Peyer's patch (tissue), 4 donors: Measurements from ENCODE around the gene UBR2. TPM values are rescaled to one million over a fixed set of nuclear protein-coding genes. Genes with fewer than 3 reads are reported as not detected.

ENCODE experiments used
- DNase-seq, 3 donors: peaks; one replicate each; pipeline ENCODE4 v3.0.0-alpha.2; 2017 to 2019
- H3K27ac ChIP-seq, 4 donors: fragments of 200-600 bp; sonication (generic); one replicate each; pipeline ENCODE4 v1.5.1; 2016 to 2019
- H3K27me3 ChIP-seq, 2 donors: fragments of 200-600 bp; sonication (generic); one replicate each; pipeline ENCODE4 v1.5.1; 2019
- H3K36me3 ChIP-seq, 3 donors: fragments of 200-600 bp; sonication (generic); one replicate each; pipeline ENCODE4 v1.5.1; 2016 to 2019
- H3K4me1 ChIP-seq, 4 donors: fragments of 200-600 bp; sonication (generic); one replicate each; pipeline ENCODE4 v1.5.1; 2016 to 2019
- H3K4me3 ChIP-seq, 4 donors: fragments of 200-600 bp; sonication (generic); 1 replicate in 3 of 4; 2 replicates in 1 of 4; pipeline ENCODE4 v1.5.1; 2016 to 2019; ENCODE audit warnings: mild to moderate bottlenecking in 1 of 4
- H3K9me3 ChIP-seq, 4 donors: fragments of 200-600 bp; sonication (generic); one replicate each; pipeline ENCODE4 v1.5.1; 2016 to 2019; ENCODE audit warnings: mild to moderate bottlenecking in 1 of 4
- POLR2A ChIP-seq, 2 donors: fragments of 450-650 bp; IDR thresholded peaks; one replicate each; pipeline ENCODE4 v1.5.1; 2017; ENCODE audit warnings: antibody characterized with exemption in 2 of 2, mild to moderate bottlenecking in 2 of 2, moderate library complexity in 2 of 2
- total RNA-seq, 4 donors: library from RNA; depleted of rRNA; stranded (reverse); fragments of >200 nt; gene quantifications; one replicate each; pipeline ENCODE4 v1.1.0, GENCODE V29; 2016
- TF ChIP-seq, protein P1 (sequence below), 6 experiments: fragments of 450-650 bp in 4 of 6; fragments of 200-600 bp in 2 of 6; sonication (generic) in 1 of 6; IDR thresholded peaks; one replicate each; pipeline ENCODE4 v1.5.1; 2017 to 2019; ENCODE audit warnings: antibody characterized with exemption in 6 of 6, mild to moderate bottlenecking in 3 of 6, moderate library complexity in 1 of 6

Gene UBR2
- total RNA-seq, 4 donors from 2014 or later: 36.4 to 51.2 (median 41.1) TPM

DNA sequence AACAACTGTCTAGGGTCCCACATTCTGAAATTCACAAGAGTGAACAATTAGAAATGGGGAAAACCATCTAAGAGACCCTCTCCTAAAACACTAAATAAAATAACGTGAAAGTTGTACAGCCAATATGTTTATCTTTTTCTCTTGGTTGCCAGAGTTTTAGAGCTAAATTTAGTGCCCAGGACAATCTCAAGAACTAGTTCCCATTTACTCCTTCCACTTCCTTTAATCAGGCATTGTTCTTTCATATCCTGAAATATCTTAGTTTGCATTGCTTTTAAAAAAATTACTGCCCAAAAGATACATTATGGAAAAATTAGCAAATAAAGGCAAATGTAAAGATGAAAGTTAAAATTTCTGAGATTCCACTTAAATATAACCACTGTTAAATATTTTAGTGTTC is 33.1 kb upstream of the UBR2 start:
- TF ChIP-seq, protein P1, sequence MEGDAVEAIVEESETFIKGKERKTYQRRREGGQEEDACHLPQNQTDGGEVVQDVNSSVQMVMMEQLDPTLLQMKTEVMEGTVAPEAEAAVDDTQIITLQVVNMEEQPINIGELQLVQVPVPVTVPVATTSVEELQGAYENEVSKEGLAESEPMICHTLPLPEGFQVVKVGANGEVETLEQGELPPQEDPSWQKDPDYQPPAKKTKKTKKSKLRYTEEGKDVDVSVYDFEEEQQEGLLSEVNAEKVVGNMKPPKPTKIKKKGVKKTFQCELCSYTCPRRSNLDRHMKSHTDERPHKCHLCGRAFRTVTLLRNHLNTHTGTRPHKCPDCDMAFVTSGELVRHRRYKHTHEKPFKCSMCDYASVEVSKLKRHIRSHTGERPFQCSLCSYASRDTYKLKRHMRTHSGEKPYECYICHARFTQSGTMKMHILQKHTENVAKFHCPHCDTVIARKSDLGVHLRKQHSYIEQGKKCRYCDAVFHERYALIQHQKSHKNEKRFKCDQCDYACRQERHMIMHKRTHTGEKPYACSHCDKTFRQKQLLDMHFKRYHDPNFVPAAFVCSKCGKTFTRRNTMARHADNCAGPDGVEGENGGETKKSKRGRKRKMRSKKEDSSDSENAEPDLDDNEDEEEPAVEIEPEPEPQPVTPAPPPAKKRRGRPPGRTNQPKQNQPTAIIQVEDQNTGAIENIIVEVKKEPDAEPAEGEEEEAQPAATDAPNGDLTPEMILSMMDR (IDR thresholded peaks at IDR 0.05): no peak
- no peak for TF ChIP-seq POLR2A (IDR thresholded peaks at IDR 0.05)

GRCh38 chr6:42532038-42532669 is 31.7 kb upstream of the UBR2 start:
- Histone ChIP-seq H3K36me3 (no peaks in the 10 kb centered on the region), H3K27ac (no peak overlapping the region), H3K27me3 (no peaks in the 10 kb centered on the region), H3K9me3 (no peaks in the 10 kb centered on the region), H3K4me3 (no peak overlapping the region), H3K4me1 (no peaks in the 10 kb centered on the region)
- no peak for DNase-seq
- no peak for TF ChIP-seq POLR2A (IDR thresholded peaks at IDR 0.05)
- TF ChIP-seq, protein P1 (IDR thresholded peaks at IDR 0.05): peak; percentile 79 to 99 (median 92)

More for the DNA sequence above, 33.1 kb upstream of the UBR2 start:
- no peaks in the 10 kb centered on the region for H3K9me3 ChIP-seq
- no peaks in the 10 kb centered on the region for H3K4me1 ChIP-seq
- H3K27ac ChIP-seq: no peak overlapping the region
- no peak overlapping the region for H3K4me3 ChIP-seq
- no peaks in the 10 kb centered on the region for H3K27me3 ChIP-seq
- no peaks in the 10 kb centered on the region for H3K36me3 ChIP-seq
- no peak for DNase-seq

DNA sequence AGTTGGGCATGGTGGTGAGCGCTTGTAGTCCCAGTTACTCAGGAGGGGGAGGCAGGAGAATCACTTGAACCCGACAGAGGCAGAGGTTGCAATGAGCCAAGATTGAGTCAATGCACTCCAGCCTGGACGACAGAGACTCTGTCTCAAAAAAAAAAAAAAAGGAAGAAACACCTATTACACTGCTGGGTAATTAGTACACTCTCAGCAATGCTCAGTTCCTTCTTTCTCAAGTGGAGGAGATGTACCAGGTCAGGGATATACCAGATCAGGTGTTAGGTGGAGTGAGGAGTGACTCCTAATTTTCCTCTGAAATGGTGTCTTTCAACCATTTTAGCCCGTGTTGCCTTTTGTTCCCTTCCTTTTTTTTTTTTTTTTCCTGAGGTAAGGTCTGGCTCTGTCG is 30.0 kb upstream of the UBR2 start:
- TF ChIP-seq POLR2A (IDR thresholded peaks at IDR 0.05): no peak
- TF ChIP-seq, protein P1 (IDR thresholded peaks at IDR 0.05): no peak
- Histone ChIP-seq H3K36me3 (no peaks in the 10 kb centered on the region), H3K4me1 (no peaks in the 10 kb centered on the region), H3K27ac (no peak overlapping the region), H3K9me3 (no peaks in the 10 kb centered on the region), H3K27me3 (no peaks in the 10 kb centered on the region), H3K4me3 (no peak overlapping the region)
- DNase-seq: no peak

DNA sequence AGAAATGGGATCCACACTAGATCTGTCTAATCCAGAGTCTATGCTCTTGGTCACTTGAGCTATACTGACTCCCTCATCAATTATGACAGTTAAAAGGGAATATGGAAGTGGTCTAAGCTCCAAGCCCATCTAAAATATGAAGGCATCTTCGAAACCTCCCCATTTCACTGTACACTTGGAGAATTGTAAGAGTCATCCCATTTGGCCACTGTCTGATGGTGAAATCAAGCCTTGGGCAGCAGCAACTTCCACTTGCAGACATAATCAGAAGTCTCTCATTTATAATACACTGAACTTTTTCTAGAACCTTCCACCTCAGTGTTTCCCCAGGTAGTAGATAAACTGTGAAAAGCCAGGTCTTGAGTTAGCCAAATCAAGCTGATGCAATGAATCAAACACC is 26.3 kb upstream of the UBR2 start:
- H3K4me1 ChIP-seq: no peaks in the 10 kb centered on the region

DNA sequence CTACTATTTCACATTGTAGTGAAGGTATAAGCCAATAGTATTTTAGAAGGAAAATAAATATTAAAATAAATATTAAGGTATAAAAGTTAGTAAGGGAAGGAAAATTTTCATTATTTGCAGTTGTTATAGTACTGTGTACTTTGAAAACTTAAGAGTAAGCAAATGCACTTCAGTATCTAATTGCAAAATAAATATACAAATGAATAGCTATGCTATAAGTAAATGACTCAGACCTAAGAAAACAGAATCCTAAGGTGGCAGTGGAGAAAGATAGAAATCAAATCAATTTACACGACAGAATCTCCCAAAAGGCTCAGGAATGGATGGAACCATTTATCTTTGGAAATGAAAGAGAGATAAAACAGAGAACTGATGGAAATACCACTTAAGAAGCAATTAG is 24.7 kb upstream of the UBR2 start:
- H3K4me1 ChIP-seq: no peaks in the 10 kb centered on the region
- H3K9me3 ChIP-seq: no peaks in the 10 kb centered on the region
- no peaks in the 10 kb centered on the region for H3K36me3 ChIP-seq
- no peaks in the 10 kb centered on the region for H3K27me3 ChIP-seq
- TF ChIP-seq, protein P1 (IDR thresholded peaks at IDR 0.05): no peak
- no peak for TF ChIP-seq POLR2A (IDR thresholded peaks at IDR 0.05)
- DNase-seq: no peak
- H3K27ac ChIP-seq: no peak overlapping the region
- H3K4me3 ChIP-seq: no peak overlapping the region

More for the DNA sequence above, 26.3 kb upstream of the UBR2 start:
- H3K27me3 ChIP-seq: no peaks in the 10 kb centered on the region
- no peak overlapping the region for H3K27ac ChIP-seq
- no peaks in the 10 kb centered on the region for H3K36me3 ChIP-seq
- H3K4me3 ChIP-seq: no peak overlapping the region
- TF ChIP-seq, protein P1 (IDR thresholded peaks at IDR 0.05): no peak
- no peak for TF ChIP-seq POLR2A (IDR thresholded peaks at IDR 0.05)
- no peak for DNase-seq
- no peaks in the 10 kb centered on the region for H3K9me3 ChIP-seq
